Kidney (tissue), 14 donors: ENCODE measurements around the gene CD200. TPM values are rescaled to one million over a fixed set of nuclear protein-coding genes. Genes with fewer than 3 reads are reported as not detected.
"Not testable (repeated sequence)": the region's sequence is repeated elsewhere in the genome, so short reads cannot be mapped to it uniquely, and the experiment has no call there.

Experiments used
- DNase-seq, 5 donors: peaks; one replicate each; pipeline ENCODE4 v3.0.0-alpha.2; 2013 to 2020
- FAIRE-seq: peaks from 2 replicates; lab custom pipeline; 2012; peaks lifted over from hg19 to GRCh38; lab: Jason Lieb, UNC
- H3K27ac ChIP-seq, 2 donors: one replicate each; pipeline ENCODE4 v1.7.0; 2013; ENCODE audit warnings: low read depth in 2 of 2, low read length in 2 of 2, inconsistent platforms in 1 of 2
- H3K27me3 ChIP-seq: one replicate; pipeline ENCODE4 v1.7.1; 2013; ENCODE audit warnings: low read length, inconsistent platforms; ENCODE audit not compliant: control insufficient read depth, insufficient read depth
- H3K36me3 ChIP-seq, 3 donors: one replicate each; pipeline versions ENCODE4 v1.7.0 to v1.7.1; 2013; ENCODE audit warnings: low read length in 3 of 3, control low read depth in 1 of 3, inconsistent platforms in 1 of 3; ENCODE audit not compliant: insufficient read depth in 3 of 3, control insufficient read depth in 2 of 3
- H3K4me1 ChIP-seq, 3 donors: one replicate each; pipeline versions ENCODE4 v1.7.0 to v1.7.1; 2013; ENCODE audit warnings: low read length in 3 of 3, inconsistent platforms in 1 of 3, low read depth in 1 of 3; ENCODE audit not compliant: control insufficient read depth in 2 of 3, insufficient read depth in 2 of 3
- H3K4me3 ChIP-seq, 3 donors: one replicate each; pipeline versions ENCODE4 v1.7.0 to v1.8.1; 2013; ENCODE audit warnings: low read length in 3 of 3, control low read depth in 1 of 3, inconsistent platforms in 1 of 3
- H3K9ac ChIP-seq, 3 donors: one replicate each; pipeline versions ENCODE4 v1.7.0 to v1.7.1; 2013; ENCODE audit warnings: low read length in 3 of 3, control low read depth in 1 of 3, inconsistent platforms in 1 of 3
- H3K9me3 ChIP-seq, 3 donors: one replicate each; pipeline versions ENCODE4 v1.7.0 to v1.7.1; 2013; ENCODE audit warnings: low read length in 3 of 3, control low read depth in 1 of 3, inconsistent platforms in 1 of 3; ENCODE audit not compliant: control insufficient read depth in 2 of 3, insufficient read depth in 1 of 3
- CTCF ChIP-seq: IDR thresholded peaks from 3 replicates; pipeline ENCODE4 v1.5.1; 2012; ENCODE audit warnings: mild to moderate bottlenecking, moderate library complexity, borderline replicate concordance; ENCODE audit not compliant: insufficient read depth; ENCODE audit errors: extremely low read depth
- intact Hi-C: fragments of 100-400 bp; cut with DNase I; formaldehyde crosslinking; loops from one replicate; pipeline ENCODE4 v1.11.1; 2022
- polyA plus RNA-seq: library from polyadenylated mRNA; stranded (reverse); fragments of 350-450 nt; fragmentation: Illumina TruSeq; extraction: RNeasy Lipid Tissue Mini Kit (QIAGEN cat#74804); gene quantifications from one replicate; pipeline ENCODE4 v1.2.3, GENCODE V29; 2014; ENCODE audit warnings: low read depth, low replicate concordance; ENCODE audit not compliant: insufficient read depth
- total RNA-seq: library from RNA; stranded (reverse); fragmentation: NEBNext Ultra II Directional; extraction: Animal tissue kit (Norgen Biotek cat#: 25700); gene quantifications from one replicate; pipeline ENCODE4 v1.2.1, GENCODE V29; 2021
- donor health status: control.
- donor health status: control.
- donor health status: control.
- donor health status: control.
- donor health status: control.
- donor health status: DM: yes; HTN: yes; CAD: no.
- donor health status: Normal renal cell carcinoma (clear cell type).

The CD200 gene
- total and polyA plus RNA-seq, 2 donors from 2014 or later = 8.5 to 16.8 TPM

GRCh38 chr3:112376241-112376911 lies 43.4 kb downstream of the CD200 start:
- H3K27ac ChIP-seq = no peak overlapping the region

GRCh38 chr3:112376992-112377391 lies 44.0 kb downstream of the CD200 start:
- Histone ChIP-seq H3K4me3 (no peak overlapping the region), H3K36me3 (no peaks in the 10 kb centered on the region), H3K27me3 (no peaks in the 10 kb centered on the region), H3K9ac (no peak overlapping the region), H3K27ac (peak overlapping the region in 1 of 2 donors; percentile 4), H3K9me3 (no peaks in the 10 kb centered on the region), H3K4me1 (peaks cover 0 to 13% (median 5%) of the 10 kb centered on the region in 3 donors)
- TF ChIP-seq CTCF = no peak
- FAIRE-seq (no peak), DNase-seq (peak in 1 of 5 donors; percentile 33)
- intact Hi-C loops = no loop called here

More at GRCh38 chr3:112376241-112376911, 43.4 kb downstream of the CD200 start:
- FAIRE-seq (no peak), DNase-seq (no peak)
- Histone ChIP-seq H3K4me1 (peaks cover 0 to 13% (median 5%) of the 10 kb centered on the region in 3 donors), H3K27me3 (no peaks in the 10 kb centered on the region), H3K9ac (no peak overlapping the region), H3K9me3 (no peaks in the 10 kb centered on the region), H3K36me3 (no peaks in the 10 kb centered on the region), H3K4me3 (no peak overlapping the region)
- no peak for TF ChIP-seq CTCF
- intact Hi-C loops = no loop called here

DNA sequence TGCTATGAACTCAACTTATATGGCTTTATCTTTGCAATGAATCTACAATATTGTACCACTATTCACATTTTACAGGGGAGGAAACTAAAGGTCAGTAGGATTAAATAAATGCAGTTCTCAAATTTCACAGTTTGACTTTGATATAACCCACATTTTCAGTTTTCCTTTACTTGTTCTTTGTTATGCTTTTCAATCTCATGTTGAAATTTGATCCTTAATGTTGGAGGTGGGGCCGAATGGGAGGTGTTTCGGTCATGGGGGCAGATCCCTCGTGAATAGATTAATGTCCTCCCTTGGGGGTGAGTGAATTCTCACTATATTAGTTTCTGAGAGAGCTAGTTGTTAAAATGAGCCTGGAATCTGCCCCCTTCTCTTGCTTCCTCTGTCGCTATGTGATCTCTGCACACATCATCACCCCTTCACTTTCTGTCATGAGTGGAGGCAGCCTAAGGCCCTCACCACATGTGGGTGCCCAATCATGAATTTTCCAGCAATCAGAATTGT lies 44.7 kb downstream of the CD200 start:
- intact Hi-C loops = no loop called here
- TF ChIP-seq CTCF = no peak
- peak in 4 of 5 donors; percentile 53 to 84 (median 66) for DNase-seq
- peak overlapping the region; percentile 14 to 47 for H3K27ac ChIP-seq
- no peaks in the 10 kb centered on the region for H3K36me3 ChIP-seq
- no peaks in the 10 kb centered on the region for H3K9me3 ChIP-seq
- no peak overlapping the region for H3K9ac ChIP-seq
- H3K4me1 ChIP-seq = peaks cover 0 to 13% (median 5%) of the 10 kb centered on the region in 3 donors
- FAIRE-seq = no peak
- H3K4me3 ChIP-seq = no peak overlapping the region
- no peaks in the 10 kb centered on the region for H3K27me3 ChIP-seq

DNA sequence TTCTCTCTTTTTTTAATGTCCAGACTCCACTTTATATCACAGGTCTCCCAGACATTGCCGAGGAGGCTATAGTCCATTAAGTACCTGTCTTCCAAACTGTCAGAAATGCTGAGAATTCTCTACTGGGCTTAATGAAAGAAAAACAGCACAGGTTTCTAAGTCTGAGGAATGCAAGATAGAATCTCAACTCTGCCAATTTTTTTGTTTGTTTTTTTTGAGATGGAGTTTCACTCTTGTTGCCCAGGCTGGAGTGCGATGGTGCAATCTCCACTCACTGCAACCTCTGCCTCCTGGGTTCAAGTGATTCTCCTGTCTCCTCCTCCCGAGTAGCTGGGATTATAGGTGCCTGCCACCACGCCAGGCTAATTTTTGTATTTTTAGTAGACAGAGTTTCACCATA lies 45.4 kb downstream of the CD200 start:
- H3K4me1 ChIP-seq = peaks cover 0 to 13% (median 5%) of the 10 kb centered on the region in 3 donors
- H3K27me3 ChIP-seq, intact Hi-C loops, H3K4me3 ChIP-seq, FAIRE-seq, H3K36me3 ChIP-seq, H3K9me3 ChIP-seq, H3K9ac ChIP-seq: not testable (repeated sequence)
- peak in 3 of 5 donors; percentile 14 to 80 (median 75) for DNase-seq
- peak overlapping the region in 1 of 2 donors; percentile 14 for H3K27ac ChIP-seq
